ENCODE data around the gene LRRC4.

Gene LRRC4

DNA sequence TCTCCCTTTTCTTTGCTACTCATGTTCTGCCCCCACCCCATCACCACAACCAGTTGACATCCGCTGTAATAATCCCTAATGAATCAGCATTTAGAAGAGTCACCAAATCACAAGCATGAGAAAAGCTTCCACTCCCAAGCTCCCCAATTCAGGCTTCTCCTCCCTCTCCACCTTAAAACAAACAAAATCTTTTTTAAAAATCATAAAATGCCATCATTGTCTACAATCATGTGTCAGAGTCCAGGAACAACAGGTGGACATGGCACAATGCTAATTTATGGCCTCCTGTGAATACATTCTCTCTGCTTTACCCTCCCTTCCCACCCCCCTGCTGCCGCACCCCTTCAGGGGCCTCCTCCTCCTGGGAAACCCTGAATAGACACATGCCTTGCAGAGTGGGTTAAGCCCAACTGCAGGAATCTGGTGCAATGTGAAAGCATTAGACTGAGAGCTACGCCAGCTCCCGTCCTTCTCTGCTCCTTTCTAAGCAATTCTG lies 3.7 kb downstream of the LRRC4 start:
- H3K27ac ChIP-seq (ENCODE audit: low read depth, low read length) = no peak overlapping the region
- peaks cover 0 to 5% of the 10 kb centered on the region in 2 donors for H3K27me3 ChIP-seq (ENCODE audit: control insufficient read depth in 1 of 2, insufficient read depth in 2 of 2, low read length in 2 of 2)
- H3K4me3 ChIP-seq (ENCODE audit: low read depth in 1 of 2, low read length in 2 of 2) = no peak overlapping the region
- no peak overlapping the region for H3K9ac ChIP-seq (ENCODE audit: low read length)
- no peaks in the 10 kb centered on the region for H3K36me3 ChIP-seq (ENCODE audit: insufficient read depth, low read length)
- H3K4me1 ChIP-seq (ENCODE audit: insufficient read depth, low read length) = peaks cover under 1% of the 10 kb centered on the region
- no peaks in the 10 kb centered on the region for H3K9me3 ChIP-seq (ENCODE audit: low read length)

DNA sequence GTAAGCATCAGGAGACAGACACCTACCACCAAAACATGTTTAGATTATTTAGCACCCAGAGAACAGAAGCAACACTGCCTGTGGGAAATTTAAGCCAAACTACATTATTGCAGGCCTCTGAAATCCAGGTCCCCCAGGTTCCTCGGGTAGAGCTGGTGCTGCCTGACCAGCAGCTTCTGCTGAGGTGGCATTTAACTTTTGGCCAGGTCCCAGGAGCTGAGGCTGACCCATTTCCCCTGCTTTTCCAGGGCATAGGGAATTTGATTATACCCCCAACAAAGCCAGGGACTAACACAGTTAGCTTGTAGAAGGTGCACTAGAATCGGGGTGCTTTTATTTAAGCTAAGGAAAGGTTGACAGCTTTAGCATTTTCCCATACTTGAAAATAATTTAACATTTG lies 4.7 kb downstream of the LRRC4 start:
- no peak overlapping the region for H3K4me3 ChIP-seq (ENCODE audit: low read depth in 1 of 2, low read length in 2 of 2)
- no peaks in the 10 kb centered on the region for H3K9me3 ChIP-seq (ENCODE audit: low read length)
- H3K36me3 ChIP-seq (ENCODE audit: insufficient read depth, low read length) = no peaks in the 10 kb centered on the region
- H3K9ac ChIP-seq (ENCODE audit: low read length) = no peak overlapping the region
- peaks cover 0 to 5% of the 10 kb centered on the region in 2 donors for H3K27me3 ChIP-seq (ENCODE audit: control insufficient read depth in 1 of 2, insufficient read depth in 2 of 2, low read length in 2 of 2)
- H3K4me1 ChIP-seq (ENCODE audit: insufficient read depth, low read length) = no peaks in the 10 kb centered on the region
- no peak overlapping the region for H3K27ac ChIP-seq (ENCODE audit: low read depth, low read length)

DNA sequence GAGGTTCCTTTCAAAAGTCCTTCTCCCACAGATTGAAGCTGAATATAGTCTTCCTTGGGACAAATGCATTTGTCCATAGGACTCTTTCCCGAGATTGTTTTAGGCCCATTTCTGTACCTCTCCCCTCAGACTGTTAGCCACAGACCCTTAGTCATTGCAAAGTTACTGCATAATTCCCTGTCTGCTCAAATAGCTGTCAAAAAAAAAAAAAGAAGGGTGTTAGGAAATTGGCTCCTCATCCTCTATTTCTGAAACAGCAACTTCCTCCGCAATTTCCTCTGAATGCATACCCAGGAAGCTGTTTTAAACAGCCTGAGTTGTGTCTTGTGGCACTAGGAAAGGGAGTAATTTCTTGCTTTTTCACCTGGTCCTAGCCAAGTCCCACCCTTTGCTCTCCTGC lies 5.4 kb downstream of the LRRC4 start:
- no peaks in the 10 kb centered on the region for H3K4me1 ChIP-seq (ENCODE audit: insufficient read depth, low read length)
- no peaks in the 10 kb centered on the region for H3K36me3 ChIP-seq (ENCODE audit: insufficient read depth, low read length)
- no peak overlapping the region for H3K4me3 ChIP-seq (ENCODE audit: low read depth in 1 of 2, low read length in 2 of 2)
- H3K27ac ChIP-seq (ENCODE audit: low read depth, low read length) = no peak overlapping the region
- no peaks in the 10 kb centered on the region for H3K9me3 ChIP-seq (ENCODE audit: low read length)
- peaks cover 0 to 5% of the 10 kb centered on the region in 2 donors for H3K27me3 ChIP-seq (ENCODE audit: control insufficient read depth in 1 of 2, insufficient read depth in 2 of 2, low read length in 2 of 2)
- H3K9ac ChIP-seq (ENCODE audit: low read length) = no peak overlapping the region

DNA sequence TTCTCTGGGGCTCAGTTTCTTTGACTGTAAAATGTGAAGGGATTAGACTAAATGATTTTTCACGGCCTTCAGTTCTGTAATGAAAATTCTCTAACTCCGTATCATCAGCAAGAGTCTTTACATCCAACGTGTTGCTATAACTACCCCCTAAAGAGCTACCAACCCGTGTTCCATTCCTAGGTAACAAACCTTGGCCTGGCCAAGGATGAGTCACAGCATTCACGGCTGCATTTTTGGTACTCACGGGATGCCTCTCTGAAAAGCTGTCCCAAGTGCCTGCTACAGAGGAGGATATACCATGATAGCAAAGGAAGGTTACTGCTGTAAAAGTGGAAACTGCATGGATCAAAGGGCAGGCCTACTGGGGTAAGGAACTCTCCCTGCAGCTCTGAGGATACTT lies 5.9 kb downstream of the LRRC4 start:
- no peaks in the 10 kb centered on the region for H3K9me3 ChIP-seq (ENCODE audit: low read length)
- no peak overlapping the region for H3K27ac ChIP-seq (ENCODE audit: low read depth, low read length)
- H3K9ac ChIP-seq (ENCODE audit: low read length) = no peak overlapping the region

DNA sequence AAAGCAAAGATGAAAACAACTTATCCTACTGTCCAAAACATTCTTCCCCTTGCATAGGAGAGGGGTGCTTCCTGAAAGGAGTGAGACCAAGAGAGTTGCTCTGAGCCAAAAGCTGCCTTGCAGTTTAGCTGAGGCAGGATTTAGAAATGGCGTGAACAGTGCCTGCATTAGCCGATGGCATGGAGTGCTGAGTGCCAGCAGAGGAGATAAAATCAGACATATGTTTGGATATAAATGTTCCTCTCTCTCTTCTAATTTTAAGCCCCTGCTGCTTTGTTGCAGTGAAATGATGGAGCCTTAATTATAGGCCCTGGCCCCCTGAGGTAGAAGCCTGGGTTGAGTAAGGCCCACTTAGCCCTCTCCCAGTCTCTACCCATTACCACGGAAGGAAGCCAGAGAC lies 7.1 kb downstream of the LRRC4 start:
- Histone ChIP-seq H3K9me3 (ENCODE audit: low read length) (no peaks in the 10 kb centered on the region), H3K27ac (ENCODE audit: low read depth, low read length) (no peak overlapping the region), H3K36me3 (ENCODE audit: insufficient read depth, low read length) (no peaks in the 10 kb centered on the region), H3K27me3 (ENCODE audit: control insufficient read depth in 1 of 2, insufficient read depth in 2 of 2, low read length in 2 of 2) (no peaks in the 10 kb centered on the region), H3K9ac (ENCODE audit: low read length) (no peak overlapping the region), H3K4me3 (ENCODE audit: low read depth in 1 of 2, low read length in 2 of 2) (no peak overlapping the region), H3K4me1 (ENCODE audit: insufficient read depth, low read length) (no peaks in the 10 kb centered on the region)

More for the DNA sequence above, 5.9 kb downstream of the LRRC4 start:
- Histone ChIP-seq H3K36me3 (ENCODE audit: insufficient read depth, low read length) (no peaks in the 10 kb centered on the region), H3K4me1 (ENCODE audit: insufficient read depth, low read length) (no peaks in the 10 kb centered on the region), H3K4me3 (ENCODE audit: low read depth in 1 of 2, low read length in 2 of 2) (no peak overlapping the region), H3K27me3 (ENCODE audit: control insufficient read depth in 1 of 2, insufficient read depth in 2 of 2, low read length in 2 of 2) (peaks cover 0 to 2% of the 10 kb centered on the region in 2 donors)

DNA sequence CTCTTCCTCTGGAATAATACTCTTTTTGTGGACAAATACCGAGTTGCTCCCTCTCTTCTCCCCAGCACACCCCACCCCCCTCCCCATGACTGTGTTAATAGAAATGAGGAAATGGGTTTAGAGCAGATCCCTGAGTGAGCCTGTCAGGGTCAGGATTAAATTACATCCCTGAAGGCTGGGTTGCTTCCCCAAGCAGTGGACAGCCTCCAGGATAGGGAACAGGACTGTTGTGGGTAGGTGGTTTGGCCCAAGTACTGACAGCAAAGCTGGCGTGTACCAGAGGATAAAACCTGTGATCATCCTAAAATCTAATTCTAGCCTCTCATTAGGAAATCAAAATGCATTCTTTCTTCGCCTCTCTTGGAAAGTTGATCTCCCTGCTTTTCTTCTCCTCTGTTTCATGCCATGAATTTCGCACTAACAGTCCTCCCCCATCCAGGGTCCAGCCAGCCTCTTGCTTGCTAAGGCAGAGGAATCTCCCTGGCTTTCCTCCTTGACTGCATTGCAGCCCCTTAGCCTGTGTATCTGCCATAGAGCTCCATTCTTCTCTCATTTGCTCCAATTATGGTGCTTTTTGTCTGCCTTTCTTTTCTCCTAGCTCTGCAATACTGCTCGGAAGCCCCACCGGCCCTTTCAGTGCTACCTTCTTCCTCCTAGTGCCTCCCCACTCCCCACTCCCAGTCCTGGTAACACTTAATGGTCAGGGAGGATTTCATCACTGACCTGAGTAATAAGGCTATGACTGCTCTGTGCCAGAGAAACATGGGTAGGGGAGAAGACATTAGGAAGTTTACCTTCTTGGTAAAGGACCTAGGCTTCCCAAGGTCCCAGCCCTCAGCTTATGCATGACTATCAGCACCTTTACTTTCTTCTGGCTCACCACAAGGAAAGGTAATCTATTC lies 8.4 kb downstream of the LRRC4 start:
- no peak overlapping the region for H3K27ac ChIP-seq (ENCODE audit: low read depth, low read length)
- no peak overlapping the region for H3K9ac ChIP-seq (ENCODE audit: low read length)

DNA sequence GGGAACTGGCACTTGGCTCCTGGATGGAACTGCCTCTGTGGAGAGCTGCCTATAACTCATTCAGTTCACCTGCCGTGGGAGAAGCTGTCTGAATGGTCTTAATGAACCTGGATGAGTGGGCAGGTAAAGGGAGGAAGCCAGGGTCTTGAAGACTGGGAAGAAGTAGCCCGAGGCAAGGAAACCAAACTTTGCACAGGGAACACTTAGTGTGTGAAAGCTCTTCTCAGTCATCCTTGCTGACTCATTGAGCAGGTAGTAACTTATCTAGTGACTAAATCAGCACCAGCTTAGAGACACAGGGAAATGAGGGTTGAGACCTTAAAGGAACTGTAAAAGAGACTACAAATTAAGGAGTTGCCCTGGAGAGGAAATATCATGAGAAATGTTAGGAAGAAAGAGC lies 9.9 kb downstream of the LRRC4 start:
- Histone ChIP-seq H3K27ac (ENCODE audit: low read depth, low read length) (no peak overlapping the region), H3K9me3 (ENCODE audit: low read length) (no peaks in the 10 kb centered on the region), H3K9ac (ENCODE audit: low read length) (no peak overlapping the region), H3K27me3 (ENCODE audit: control insufficient read depth in 1 of 2, insufficient read depth in 2 of 2, low read length in 2 of 2) (no peaks in the 10 kb centered on the region), H3K36me3 (ENCODE audit: insufficient read depth, low read length) (no peaks in the 10 kb centered on the region), H3K4me1 (ENCODE audit: insufficient read depth, low read length) (no peaks in the 10 kb centered on the region), H3K4me3 (ENCODE audit: low read depth in 1 of 2, low read length in 2 of 2) (no peak overlapping the region)

More for the DNA sequence above, 8.4 kb downstream of the LRRC4 start:
- H3K4me3 ChIP-seq (ENCODE audit: low read depth in 1 of 2, low read length in 2 of 2) = no peak overlapping the region
- H3K27me3 ChIP-seq (ENCODE audit: control insufficient read depth in 1 of 2, insufficient read depth in 2 of 2, low read length in 2 of 2) = no peaks in the 10 kb centered on the region
- no peaks in the 10 kb centered on the region for H3K9me3 ChIP-seq (ENCODE audit: low read length)
- H3K4me1 ChIP-seq (ENCODE audit: insufficient read depth, low read length) = no peaks in the 10 kb centered on the region
- H3K36me3 ChIP-seq (ENCODE audit: insufficient read depth, low read length) = no peaks in the 10 kb centered on the region

DNA sequence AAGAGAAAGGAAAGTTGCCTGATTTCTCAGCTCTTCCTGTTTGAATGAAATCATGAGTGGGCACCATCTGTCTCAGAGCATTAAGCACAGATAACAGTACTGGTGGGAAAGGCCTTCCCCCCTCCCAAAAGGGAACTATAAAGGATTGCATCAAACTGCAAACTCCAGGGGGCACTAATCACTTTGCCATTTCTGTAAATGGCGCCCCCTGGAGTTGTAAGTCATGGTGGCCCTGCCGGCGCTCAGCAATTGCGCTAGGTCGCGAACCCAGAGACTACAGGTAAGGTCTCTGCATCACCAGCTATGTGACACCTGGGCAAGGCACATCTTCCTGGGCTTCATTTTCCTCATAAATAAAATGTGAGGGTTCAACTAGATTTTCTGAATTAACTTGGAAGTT lies 11.1 kb downstream of the LRRC4 start:
- Histone ChIP-seq H3K4me1 (ENCODE audit: insufficient read depth, low read length) (no peaks in the 10 kb centered on the region), H3K9ac (ENCODE audit: low read length) (no peak overlapping the region), H3K36me3 (ENCODE audit: insufficient read depth, low read length) (no peaks in the 10 kb centered on the region), H3K27me3 (ENCODE audit: control insufficient read depth in 1 of 2, insufficient read depth in 2 of 2, low read length in 2 of 2) (no peaks in the 10 kb centered on the region), H3K9me3 (ENCODE audit: low read length) (no peaks in the 10 kb centered on the region), H3K27ac (ENCODE audit: low read depth, low read length) (no peak overlapping the region), H3K4me3 (ENCODE audit: low read depth in 1 of 2, low read length in 2 of 2) (no peak overlapping the region)

DNA sequence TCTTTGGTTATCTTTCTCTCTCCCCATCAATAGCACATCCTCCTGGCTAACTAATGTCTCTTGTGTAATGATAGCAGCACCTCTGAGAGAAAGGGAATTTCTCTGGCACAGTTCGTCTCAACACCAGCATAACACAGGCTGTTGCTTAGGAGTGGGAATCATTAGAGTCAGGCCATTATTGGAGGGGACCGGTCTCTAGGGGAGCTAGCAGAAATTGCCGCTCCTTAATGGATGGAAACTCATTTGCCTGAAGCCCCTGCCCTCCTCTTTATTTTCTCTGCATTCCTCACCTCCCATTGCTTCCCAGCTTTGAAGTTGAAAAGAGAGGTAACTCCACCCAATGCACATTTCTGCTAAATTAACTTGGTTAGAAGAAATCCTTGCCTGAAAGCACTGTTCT lies 11.9 kb downstream of the LRRC4 start:
- H3K4me1 ChIP-seq (ENCODE audit: insufficient read depth, low read length) = no peaks in the 10 kb centered on the region
- H3K27me3 ChIP-seq (ENCODE audit: control insufficient read depth in 1 of 2, insufficient read depth in 2 of 2, low read length in 2 of 2) = no peaks in the 10 kb centered on the region
- no peaks in the 10 kb centered on the region for H3K36me3 ChIP-seq (ENCODE audit: insufficient read depth, low read length)
- no peak overlapping the region for H3K27ac ChIP-seq (ENCODE audit: low read depth, low read length)
- no peak overlapping the region for H3K9ac ChIP-seq (ENCODE audit: low read length)
- no peaks in the 10 kb centered on the region for H3K9me3 ChIP-seq (ENCODE audit: low read length)
- H3K4me3 ChIP-seq (ENCODE audit: low read depth in 1 of 2, low read length in 2 of 2) = no peak overlapping the region

DNA sequence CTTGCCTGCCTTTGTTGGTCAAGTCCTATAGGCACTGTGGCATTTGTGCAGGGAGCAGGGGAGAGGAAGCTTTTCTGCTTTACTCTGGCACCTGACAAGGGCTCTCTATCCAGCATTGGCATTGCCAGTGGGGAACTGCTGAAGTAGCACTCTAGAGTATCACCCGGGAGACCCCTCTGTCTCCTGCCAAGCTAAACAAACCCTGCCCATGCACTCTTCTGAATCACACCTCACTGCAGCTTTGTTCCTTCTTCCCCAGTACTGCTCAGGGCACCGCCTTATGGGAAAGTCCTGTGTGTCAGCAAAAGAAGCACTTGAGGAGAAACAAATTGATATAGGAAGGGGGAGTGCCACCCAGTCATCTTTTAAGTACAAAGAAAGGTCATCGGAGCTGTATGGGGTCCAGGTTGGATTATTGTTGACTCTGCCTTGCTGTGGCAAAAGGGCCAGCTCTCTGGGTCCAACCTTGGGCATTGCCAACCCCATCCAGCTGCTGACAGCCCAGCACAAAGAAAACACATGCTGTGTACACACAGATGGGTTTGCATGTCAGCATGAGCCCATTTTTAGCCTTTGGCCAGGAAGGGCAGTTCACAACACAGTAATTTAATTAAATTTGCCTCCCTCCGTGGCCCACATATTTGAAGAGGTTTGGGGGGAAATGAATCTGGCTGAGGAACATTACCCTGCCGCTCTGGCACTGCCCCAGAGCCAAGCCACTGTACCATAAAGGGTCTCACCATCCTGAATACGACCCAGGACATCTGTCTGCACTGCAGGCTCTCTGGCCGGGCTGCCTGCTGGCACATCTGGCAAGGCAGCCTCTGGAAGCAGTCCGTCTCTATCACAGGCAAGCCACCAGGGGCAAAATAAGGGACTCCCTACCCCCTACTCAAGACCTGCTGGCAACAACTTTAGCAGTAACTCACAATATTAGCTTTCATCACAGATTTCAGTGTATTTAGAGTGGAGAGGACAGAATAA lies 13.1 kb downstream of the LRRC4 start:
- no peaks in the 10 kb centered on the region for H3K27me3 ChIP-seq (ENCODE audit: control insufficient read depth in 1 of 2, insufficient read depth in 2 of 2, low read length in 2 of 2)
- no peaks in the 10 kb centered on the region for H3K4me1 ChIP-seq (ENCODE audit: insufficient read depth, low read length)
- no peak overlapping the region for H3K27ac ChIP-seq (ENCODE audit: low read depth, low read length)
- H3K9ac ChIP-seq (ENCODE audit: low read length) = no peak overlapping the region
- no peak overlapping the region for H3K4me3 ChIP-seq (ENCODE audit: low read depth in 1 of 2, low read length in 2 of 2)
- no peaks in the 10 kb centered on the region for H3K36me3 ChIP-seq (ENCODE audit: insufficient read depth, low read length)
- no peaks in the 10 kb centered on the region for H3K9me3 ChIP-seq (ENCODE audit: low read length)

DNA sequence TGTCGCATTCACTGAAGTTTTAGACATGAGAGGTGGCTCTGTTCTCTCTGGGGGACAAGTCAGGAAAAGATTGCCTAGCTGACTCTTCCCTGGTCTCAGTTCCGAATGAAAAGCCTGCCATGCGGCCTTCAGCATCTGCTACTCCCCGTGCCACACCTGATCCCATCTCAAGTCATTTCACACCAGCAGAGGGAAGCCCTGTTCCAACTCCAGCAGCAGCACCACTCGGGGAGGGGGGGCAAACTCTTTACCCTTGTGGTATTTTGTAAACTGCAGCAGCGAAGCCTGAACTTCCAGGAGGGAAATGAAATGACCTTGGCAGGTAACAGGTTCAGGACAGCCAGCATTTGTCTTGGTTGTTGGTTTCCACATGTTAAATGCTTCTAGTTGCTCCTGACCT lies 13.8 kb downstream of the LRRC4 start:
- Histone ChIP-seq H3K4me3 (ENCODE audit: low read depth in 1 of 2, low read length in 2 of 2) (no peak overlapping the region), H3K27ac (ENCODE audit: low read depth, low read length) (no peak overlapping the region), H3K4me1 (ENCODE audit: insufficient read depth, low read length) (no peaks in the 10 kb centered on the region), H3K27me3 (ENCODE audit: control insufficient read depth in 1 of 2, insufficient read depth in 2 of 2, low read length in 2 of 2) (no peaks in the 10 kb centered on the region), H3K36me3 (ENCODE audit: insufficient read depth, low read length) (no peaks in the 10 kb centered on the region), H3K9ac (ENCODE audit: low read length) (no peak overlapping the region), H3K9me3 (ENCODE audit: low read length) (no peaks in the 10 kb centered on the region)
